A673 (cell line): ENCODE data around the gene SNTG2.

Experiments
- EZH2 ChIP-seq: fragments of 200-600 bp; sonication (generic); IDR thresholded peaks from 2 replicates; pipeline ENCODE4 v1.6.1; 2017; ENCODE audit warnings: borderline replicate concordance, low read depth, mild to moderate bottlenecking, mixed read lengths, antibody characterized with exemption, low read length; ENCODE audit not compliant: poor library complexity, severe bottlenecking
- TF ChIP-seq, protein P1 (sequence below): fragments of 300-800, 200-600 bp; sonication (generic); conservative IDR thresholded peaks from 2 replicates; pipeline ENCODE4 v1.5.1; 2017; ENCODE audit warnings: low read depth, mild to moderate bottlenecking, antibody characterized with exemption, low read length, moderate library complexity, mixed read lengths

DNA sequence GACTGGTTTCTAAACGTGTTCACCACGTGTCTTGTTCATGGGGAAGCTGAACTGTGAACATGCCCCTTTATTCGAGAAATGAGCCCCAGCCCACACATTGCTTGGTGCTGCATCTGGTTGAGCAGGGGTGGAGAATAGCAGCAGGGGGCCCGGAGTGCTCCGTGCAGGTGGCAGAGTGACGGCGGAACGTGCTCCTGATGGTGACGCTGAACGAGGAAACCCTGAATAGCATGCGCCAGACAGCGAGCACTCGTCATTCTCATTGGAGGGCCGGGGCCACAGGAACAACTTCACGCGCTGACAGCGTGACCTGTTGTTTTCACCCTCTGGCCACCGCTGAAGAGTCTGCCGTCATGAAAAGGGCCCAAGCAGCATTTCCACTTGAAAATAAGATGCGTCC lies 336.8 kb downstream of the SNTG2 start:
- TF ChIP-seq, protein P1, sequence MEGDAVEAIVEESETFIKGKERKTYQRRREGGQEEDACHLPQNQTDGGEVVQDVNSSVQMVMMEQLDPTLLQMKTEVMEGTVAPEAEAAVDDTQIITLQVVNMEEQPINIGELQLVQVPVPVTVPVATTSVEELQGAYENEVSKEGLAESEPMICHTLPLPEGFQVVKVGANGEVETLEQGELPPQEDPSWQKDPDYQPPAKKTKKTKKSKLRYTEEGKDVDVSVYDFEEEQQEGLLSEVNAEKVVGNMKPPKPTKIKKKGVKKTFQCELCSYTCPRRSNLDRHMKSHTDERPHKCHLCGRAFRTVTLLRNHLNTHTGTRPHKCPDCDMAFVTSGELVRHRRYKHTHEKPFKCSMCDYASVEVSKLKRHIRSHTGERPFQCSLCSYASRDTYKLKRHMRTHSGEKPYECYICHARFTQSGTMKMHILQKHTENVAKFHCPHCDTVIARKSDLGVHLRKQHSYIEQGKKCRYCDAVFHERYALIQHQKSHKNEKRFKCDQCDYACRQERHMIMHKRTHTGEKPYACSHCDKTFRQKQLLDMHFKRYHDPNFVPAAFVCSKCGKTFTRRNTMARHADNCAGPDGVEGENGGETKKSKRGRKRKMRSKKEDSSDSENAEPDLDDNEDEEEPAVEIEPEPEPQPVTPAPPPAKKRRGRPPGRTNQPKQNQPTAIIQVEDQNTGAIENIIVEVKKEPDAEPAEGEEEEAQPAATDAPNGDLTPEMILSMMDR = no peak
- no peak for TF ChIP-seq EZH2
